Measurements from ENCODE around the gene RAD51B. TPM values are rescaled to one million over a fixed set of nuclear protein-coding genes. Genes with fewer than 3 reads are reported as not detected.

The RAD51B gene
- total RNA-seq, 1 experiment from 2014 or later: 103 TPM

DNA sequence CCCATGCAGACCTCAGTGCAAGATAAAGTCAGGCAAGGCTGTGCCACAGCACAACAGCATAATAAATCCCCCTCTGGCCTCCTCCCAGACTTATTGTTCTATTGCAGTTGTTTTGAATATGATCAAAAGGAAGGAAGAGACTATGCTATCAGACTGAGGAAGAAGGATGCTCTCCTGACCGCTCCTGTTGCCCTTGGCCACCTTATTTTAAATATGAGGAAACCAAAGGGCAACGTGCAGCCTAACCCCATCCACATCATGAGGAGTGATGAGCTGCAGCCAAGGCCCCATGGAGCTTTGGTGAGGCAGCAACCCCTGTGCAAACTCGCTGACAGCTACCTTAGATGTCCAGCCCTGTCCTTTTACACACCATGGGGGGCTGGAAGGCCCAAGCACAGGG lies 681.6 kb downstream of the RAD51B start:
- no peak for DNase-seq (ENCODE audit: low spot score)
- in situ Hi-C loops (cut with HindIII; ENCODE audit: low sequenced_read_pairs): no loop called here

DNA sequence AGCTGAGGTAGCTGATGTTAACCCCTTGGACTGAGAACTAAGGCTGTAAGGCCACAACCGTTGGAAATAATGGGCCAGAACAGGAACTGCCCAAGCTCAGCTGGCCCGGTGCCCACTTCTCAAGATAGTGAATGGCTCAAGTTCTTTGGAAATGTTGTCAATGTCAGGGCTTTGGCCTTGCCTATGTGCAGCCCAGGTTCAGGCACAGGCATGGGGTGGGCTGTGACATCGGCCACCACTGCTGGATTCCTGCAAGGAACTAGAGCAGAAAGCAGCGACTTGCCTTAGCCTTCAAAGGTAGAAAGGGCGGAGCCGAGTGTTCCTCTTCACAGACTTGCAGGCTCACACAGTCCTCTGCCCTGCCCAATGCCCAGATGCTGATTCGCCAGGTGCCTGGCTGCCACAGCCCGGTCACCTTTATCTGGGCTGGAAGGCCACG lies 682.1 kb downstream of the RAD51B start:
- in situ Hi-C loops (cut with HindIII; ENCODE audit: low sequenced_read_pairs): no loop called here

GRCh38 chr14:68502230-68502629 lies 682.7 kb downstream of the RAD51B start:
- DNase-seq (ENCODE audit: low spot score): no peak
- in situ Hi-C loops (cut with HindIII; ENCODE audit: low sequenced_read_pairs): no loop called here

More for the DNA sequence above, 682.1 kb downstream of the RAD51B start:
- no peak for DNase-seq (ENCODE audit: low spot score)

DNA sequence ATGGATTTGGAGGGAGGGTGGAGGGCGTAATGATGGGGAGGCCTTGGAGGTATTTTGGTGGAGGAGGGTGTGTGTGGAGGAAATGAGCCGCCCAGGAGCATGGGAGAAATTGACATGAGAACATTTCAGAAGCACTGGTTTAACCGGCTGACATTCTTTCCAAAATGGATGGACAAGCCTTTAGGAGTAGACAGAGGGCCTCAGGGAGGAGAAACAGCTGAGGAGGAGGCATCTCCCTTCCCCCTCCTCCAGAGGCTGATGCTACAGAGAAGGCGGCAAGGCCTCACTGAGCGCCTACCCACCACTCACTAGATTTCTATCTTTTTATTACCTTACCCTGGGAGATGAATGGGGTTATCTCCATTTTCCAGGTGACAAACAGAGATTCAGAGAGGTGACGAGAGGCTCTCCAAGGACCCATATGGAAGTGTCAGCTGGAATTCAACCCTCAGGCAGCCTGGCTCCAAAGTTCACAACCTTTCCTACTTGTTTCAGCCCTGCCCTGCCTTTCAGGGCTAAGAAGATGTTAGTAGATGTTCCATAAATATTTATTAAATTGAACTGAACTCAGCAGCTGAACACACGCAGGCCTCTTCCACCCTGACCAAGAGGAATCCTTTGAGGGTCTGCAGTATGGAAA lies 683.7 kb downstream of the RAD51B start:
- DNase-seq (ENCODE audit: low spot score): no peak
- in situ Hi-C loops (cut with HindIII; ENCODE audit: low sequenced_read_pairs): no loop called here

DNA sequence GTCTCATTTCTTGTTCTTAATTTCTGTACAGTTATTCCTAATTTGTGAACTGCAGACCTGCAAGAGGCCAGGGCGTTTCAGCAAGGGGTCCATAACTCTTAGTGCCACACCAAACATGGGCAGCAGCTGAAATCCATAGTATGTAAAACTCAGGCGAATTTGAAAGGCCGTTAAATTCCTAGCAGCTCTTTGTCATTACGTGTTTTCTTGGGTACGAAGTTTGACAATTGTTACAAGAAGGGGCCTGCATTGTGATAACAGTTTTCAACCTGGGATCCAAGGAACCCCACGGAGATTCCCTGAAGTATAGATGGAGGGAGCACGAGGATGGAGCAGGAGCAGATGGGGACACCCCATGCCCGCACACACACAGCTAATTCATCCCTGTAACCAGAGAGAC lies 685.3 kb downstream of the RAD51B start:
- DNase-seq (ENCODE audit: low spot score): no peak
- in situ Hi-C loops (cut with HindIII; ENCODE audit: low sequenced_read_pairs): no loop called here

DNA sequence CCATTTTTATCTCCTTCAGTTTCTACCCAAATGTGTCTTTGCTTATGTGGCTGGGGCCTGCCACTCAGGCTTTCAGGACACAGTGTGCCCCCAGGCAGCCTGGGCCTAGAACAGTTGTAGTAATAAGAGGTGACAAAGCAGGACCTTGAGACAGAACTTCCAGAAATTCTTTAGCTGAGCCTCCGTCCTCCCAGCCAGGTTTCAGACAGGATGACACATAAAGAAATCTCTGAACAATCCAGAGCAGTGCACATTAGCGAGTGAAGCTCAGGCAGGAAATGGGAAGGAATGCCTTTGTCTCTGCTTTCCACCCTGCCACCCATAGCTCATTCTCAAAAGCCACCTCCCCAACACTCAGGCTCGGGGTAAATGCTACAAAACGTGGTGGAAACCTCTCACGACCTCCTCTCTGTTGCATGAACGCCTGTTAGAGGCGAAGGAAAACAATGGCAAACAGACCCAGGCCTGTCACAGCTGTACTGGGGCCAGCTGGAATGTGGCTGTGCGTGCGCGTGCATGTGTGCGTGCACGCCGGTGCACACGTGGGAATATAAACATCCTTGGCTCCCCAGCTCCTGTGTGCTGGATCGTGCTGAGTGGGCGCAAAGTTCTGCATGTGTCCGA lies 686.6 kb downstream of the RAD51B start:
- DNase-seq (ENCODE audit: low spot score): no peak
- in situ Hi-C loops (cut with HindIII; ENCODE audit: low sequenced_read_pairs): no loop called here

- in situ Hi-C loops (cut with HindIII; ENCODE audit: low sequenced_read_pairs): no loop called here
- no peak for DNase-seq (ENCODE audit: low spot score)
These were observed 687.3 kb downstream of the RAD51B start for GRCh38 chr14:68506645-68507419.

DNA sequence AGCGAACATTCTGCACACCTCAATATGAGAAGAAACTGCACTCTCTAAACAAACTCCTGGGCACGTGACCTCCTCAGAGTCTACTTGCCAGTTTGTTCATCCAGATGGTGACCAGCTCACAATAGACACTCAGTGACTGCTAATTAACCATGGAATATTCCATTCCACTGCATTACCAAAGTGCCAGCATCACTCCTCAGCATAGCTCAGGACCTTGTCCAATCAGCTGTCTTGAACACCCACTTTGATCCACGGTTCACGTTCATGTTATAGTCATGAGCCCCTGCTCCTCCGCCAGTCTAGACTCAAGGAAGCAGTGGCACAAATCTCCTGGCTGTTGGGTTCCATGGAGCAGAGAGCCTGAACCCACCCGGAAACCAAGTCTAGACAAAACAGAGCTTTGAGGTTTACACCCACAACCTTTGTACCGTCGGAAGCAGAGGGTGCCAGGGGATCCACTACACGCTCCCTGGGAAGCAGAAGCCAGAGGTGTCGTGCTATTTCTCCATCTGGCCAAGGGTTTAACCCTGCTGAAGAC lies 688.0 kb downstream of the RAD51B start:
- in situ Hi-C loops (cut with HindIII; ENCODE audit: low sequenced_read_pairs): no loop called here
- DNase-seq (ENCODE audit: low spot score): no peak

GRCh38 chr14:68508581-68508980 lies 689.0 kb downstream of the RAD51B start:
- no peak for DNase-seq (ENCODE audit: low spot score)
- in situ Hi-C loops (cut with HindIII; ENCODE audit: low sequenced_read_pairs): no loop called here

DNA sequence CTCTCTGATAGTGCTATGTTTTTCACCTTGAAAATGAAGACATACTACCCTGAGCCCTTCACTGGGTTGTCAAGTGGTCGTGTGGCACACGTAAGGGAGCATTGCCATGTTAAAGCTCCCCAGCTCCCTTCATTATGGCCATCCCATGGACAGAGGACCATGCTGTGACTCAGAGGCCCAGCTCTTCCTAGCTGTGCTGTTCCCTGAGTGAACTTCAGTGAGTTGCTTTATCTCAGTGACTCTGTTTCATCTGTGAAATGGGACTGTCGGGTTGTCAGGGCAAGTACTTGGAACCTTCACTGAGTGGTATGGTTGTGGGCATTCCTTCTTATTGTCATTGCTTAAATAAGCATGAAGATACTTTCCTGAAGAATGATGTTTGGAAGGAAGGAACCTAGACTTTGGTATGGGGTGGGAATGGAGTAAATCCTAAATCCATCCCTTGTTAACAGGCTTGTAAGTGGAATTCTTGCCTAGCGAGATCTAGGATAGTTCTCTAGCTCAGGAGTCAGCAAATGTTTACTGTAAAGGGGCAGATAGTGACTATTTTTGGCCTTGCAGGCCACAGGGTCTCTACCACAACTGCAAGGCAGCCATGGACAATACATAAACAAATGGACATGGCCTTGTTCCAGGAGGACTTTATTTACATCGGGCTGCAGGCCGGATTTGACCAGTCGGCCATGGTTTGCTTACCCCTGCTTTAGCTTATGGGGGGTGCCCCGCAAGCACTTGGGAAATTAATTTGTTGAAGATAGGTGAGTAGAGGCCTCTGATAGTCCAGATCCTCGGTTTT lies 689.8 kb downstream of the RAD51B start:
- DNase-seq (ENCODE audit: low spot score): no peak
- in situ Hi-C loops (cut with HindIII; ENCODE audit: low sequenced_read_pairs): no loop called here

GRCh38 chr14:68510201-68511128 lies 690.9 kb downstream of the RAD51B start:
- in situ Hi-C loops (cut with HindIII; ENCODE audit: low sequenced_read_pairs): no loop called here
- no peak for DNase-seq (ENCODE audit: low spot score)

DNA sequence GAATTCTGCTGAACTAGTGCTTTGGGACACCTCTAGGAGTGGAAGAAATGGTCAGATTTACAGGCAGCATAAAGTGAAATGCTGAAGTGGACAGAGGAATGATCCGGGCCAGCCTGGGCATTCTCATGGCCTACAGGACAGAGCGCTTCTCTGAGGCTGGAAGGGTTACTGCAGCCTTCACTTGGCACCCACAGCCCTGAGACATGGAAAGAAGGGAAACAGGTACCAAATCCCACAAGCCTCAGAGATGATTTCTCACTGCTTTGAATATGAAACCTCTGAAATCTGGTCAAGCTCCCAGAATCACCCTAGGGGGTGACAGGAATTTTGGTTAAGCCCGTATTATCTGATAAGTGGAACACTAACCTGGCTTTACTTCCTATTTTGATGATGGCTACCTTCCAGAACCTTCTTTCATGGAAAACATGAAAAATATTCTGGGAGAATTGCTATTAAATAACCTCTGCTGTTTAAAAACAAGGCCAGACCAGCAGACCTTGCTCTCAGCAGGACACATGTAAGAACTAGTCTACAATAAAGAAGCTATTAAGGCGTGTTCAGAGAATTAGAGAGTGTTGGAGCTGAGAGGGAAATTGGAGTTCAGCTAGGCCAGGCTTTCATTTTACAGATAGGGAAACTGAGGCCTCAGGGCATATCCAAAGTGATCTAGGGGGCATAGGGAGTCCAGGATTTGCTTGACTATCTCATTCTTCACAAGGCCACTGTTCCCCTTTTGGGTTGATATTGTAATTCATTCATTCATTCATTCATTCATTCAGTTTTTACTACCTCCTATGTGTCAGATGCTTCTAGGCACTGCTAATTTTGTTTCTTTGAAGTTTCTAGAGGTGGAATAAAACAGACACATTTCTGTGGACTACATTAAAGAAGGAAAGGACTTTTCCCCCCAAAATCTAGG lies 691.8 kb downstream of the RAD51B start:
- DNase-seq (ENCODE audit: low spot score): peak; percentile 6
- in situ Hi-C loops (cut with HindIII; ENCODE audit: low sequenced_read_pairs): no loop called here

- no peak for DNase-seq (ENCODE audit: low spot score)
- in situ Hi-C loops (cut with HindIII; ENCODE audit: low sequenced_read_pairs): no loop called here
These were observed 692.5 kb downstream of the RAD51B start for GRCh38 chr14:68512088-68512487.

- in situ Hi-C loops (cut with HindIII; ENCODE audit: low sequenced_read_pairs): no loop called here
- no peak for DNase-seq (ENCODE audit: low spot score)
These were observed 693.6 kb downstream of the RAD51B start for GRCh38 chr14:68513137-68513536.

DNA sequence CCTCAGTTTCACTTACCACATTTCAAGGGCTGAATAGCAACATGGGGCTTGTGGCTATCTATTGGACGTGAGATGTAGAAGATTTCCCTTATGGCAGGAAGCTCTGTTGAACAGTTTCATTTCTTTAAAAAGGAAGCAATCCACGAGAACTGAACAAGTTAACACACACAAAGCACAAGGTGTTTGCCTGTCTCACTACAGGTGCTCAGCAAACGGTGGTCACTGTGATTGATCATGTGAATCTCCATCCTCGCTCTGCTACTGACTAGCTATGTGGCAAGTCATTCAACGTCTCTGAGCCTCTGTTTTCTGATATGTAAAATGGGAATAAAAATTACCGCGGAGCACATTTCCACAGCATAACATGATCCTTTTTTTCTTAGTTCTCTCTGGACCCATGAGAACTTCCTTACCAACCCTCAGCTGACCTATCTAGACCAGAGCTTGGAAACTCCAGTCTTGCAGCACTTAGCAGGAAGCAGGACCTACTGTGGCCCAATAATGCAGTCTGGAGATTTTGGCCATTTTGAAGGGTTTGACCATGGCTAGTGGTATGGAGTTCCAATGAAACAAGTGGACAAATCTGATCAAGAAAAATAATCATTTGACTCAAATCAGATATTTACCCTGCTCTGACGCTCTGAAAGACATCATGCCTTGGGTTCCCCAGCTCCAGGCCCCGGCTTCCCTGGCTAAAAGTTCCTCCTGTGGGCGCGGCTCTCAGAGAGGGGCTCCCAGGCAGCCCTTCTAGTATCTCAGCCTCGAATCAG lies 694.4 kb downstream of the RAD51B start:
- in situ Hi-C loops (cut with HindIII; ENCODE audit: low sequenced_read_pairs): no loop called here
- no peak for DNase-seq (ENCODE audit: low spot score)

DNA sequence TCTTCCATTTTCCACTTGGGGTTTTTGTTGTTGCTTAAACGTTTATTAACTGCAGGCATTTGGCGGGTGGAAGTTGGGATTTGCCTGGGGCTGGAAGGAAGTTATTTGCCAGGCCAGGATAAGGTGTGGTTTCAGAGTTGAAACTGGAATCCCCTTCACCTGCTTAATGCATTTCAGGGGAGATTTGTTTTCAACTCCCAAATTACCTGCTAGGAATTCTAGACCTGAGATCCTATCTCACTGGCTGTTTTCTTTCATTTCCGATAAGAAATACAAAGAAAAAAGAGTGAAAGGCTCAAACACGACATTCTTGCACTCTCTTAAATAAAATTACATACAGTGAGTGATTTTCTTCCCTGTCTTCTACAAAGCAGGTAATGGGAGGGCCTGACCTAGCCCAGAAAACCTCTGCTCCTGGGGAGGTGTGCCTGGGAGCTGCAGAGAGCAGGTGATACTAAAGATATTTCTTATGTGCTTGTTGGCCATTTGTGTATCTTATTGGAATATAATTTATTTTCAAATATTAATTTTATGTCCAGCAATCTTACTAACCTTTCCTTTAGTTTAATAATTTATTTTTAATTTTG lies 695.1 kb downstream of the RAD51B start:
- DNase-seq (ENCODE audit: low spot score): no peak

More for the DNA sequence above, 695.1 kb downstream of the RAD51B start:
- in situ Hi-C loops (cut with HindIII; ENCODE audit: low sequenced_read_pairs): no loop called here
